NB4 (cell line): ENCODE data around the gene TENT4B.
A peak's percentile ranks its signal among the peaks of the same experiment; 100 is the strongest.

Experiments
- DNase-seq: peaks from one replicate; pipeline ENCODE4 v3.0.0; 2010; ENCODE audit warnings: low read depth
- H3K4me3 ChIP-seq: one replicate; pipeline ENCODE4 v1.5.1; 2011; ENCODE audit warnings: mild to moderate bottlenecking, low read depth, low read length, moderate library complexity
- CTCF ChIP-seq: IDR thresholded peaks from one replicate; pipeline ENCODE4 v1.5.1; 2012; ENCODE audit warnings: low read depth, low read length
- MAX ChIP-seq: IDR thresholded peaks from 2 replicates; pipeline ENCODE4 v1.6.1; 2011; ENCODE audit warnings: low read depth, low read length
- MYC ChIP-seq: IDR thresholded peaks from 2 replicates; pipeline ENCODE4 v1.6.1; 2011; ENCODE audit warnings: low read depth, low read length
- POLR2A ChIP-seq: IDR thresholded peaks from 2 replicates; pipeline ENCODE4 v1.6.1; 2011; ENCODE audit warnings: mild to moderate bottlenecking; ENCODE audit not compliant: insufficient read length; ENCODE audit errors: extremely low read depth

TENT4B gene

GRCh38 chr16:50263940-50264929 is 111.1 kb downstream of the TENT4B start:
- DNase-seq: peak; percentile 69
- no peak overlapping the region for H3K4me3 ChIP-seq
- TF ChIP-seq POLR2A: no peak
- no peak for TF ChIP-seq MYC
- no peak for TF ChIP-seq CTCF
- no peak for TF ChIP-seq MAX

DNA sequence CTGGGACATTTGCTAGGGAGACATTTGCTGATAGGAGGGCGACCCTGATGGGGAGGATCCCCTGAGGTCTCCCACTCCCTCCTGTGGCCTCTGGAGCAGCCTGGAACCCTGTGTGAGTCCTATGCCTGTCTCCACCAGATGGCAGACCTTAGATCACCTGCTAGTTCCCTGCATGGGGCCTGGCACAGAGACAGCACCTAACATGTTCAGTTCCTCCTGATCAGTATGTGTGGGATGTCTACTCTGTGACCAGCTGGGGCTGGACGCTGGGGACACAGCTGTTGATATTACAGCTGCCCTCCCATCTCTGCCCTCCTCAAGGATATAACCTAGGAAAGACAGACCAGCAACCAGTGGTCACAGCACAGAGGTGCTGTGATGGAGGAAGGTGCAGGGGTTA is 112.2 kb downstream of the TENT4B start:
- TF ChIP-seq MYC (0 out of 2 replicates have a peak, but pooled peaks have one; percentile 13), POLR2A (no peak), MAX (peak; percentile 39; the same call in 1 of the 2 replicates), CTCF (peak; percentile 45)
- no peak overlapping the region for H3K4me3 ChIP-seq
- DNase-seq: peak; percentile 77

- H3K4me3 ChIP-seq: no peak overlapping the region
- TF ChIP-seq CTCF: no peak
- no peak for TF ChIP-seq MYC
- no peak for TF ChIP-seq MAX
- TF ChIP-seq POLR2A: no peak
- no peak for DNase-seq
These were observed 112.7 kb downstream of the TENT4B start for GRCh38 chr16:50265716-50266336.

- peak within 1 kb of the TSS; percentile 66 for H3K4me3 ChIP-seq
- peak; percentile 97 for DNase-seq
- TF ChIP-seq POLR2A (peak; percentile 29), CTCF (no peak), MAX (peak; percentile 56; the same call in 1 of the 2 replicates), MYC (peak; percentile 72)
These were observed 113.4 kb downstream of the TENT4B start, which contains the start of gene ADCY7 for GRCh38 chr16:50266337-50267091. Gene ADCY7, plus strand, starts transcription at chr16:50266551. Its CDS starts 21,629 bp downstream, at chr16:50288180.

- TF ChIP-seq POLR2A (no peak), MYC (no peak), CTCF (no peak)
- peak; percentile 43 for DNase-seq
- H3K4me3 ChIP-seq: peak overlapping the region; percentile 66
These were observed 114.1 kb downstream of the TENT4B start for GRCh38 chr16:50267151-50267631.
